ENCODE data around the gene ZBTB16.

The ZBTB16 gene

DNA sequence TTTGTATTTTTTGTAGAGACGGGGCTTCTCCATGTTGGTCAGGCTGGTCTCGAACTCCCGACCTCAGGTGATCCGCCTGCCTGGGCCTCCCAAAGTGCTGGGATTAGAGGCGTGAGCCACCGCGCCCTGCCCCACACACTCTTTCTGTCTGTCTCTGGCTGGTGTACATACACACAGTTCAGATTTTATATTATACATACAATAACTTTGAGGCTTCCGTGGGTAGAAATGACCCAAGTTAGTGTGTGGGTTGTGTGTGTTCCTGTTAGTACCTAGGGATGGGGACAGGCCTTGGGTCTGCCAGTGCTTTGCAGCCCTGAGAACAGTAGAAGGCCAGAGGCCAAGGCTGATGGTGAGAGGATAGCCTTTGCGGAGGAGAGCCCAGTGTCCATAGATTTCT lies 2.8 kb downstream of the ZBTB16 start:
- Histone ChIP-seq H3K27ac (ENCODE audit: low read length) (no peak overlapping the region), H3K9me3 (replicated peaks; ENCODE audit: insufficient read depth, low read length) (no peaks in the 10 kb centered on the region), H3K27me3 (replicated peaks; ENCODE audit: insufficient read depth, low read length) (peaks cover 50% of the 10 kb centered on the region), H3K79me2 (ENCODE audit: low read length) (no peaks in the 10 kb centered on the region), H3K9ac (ENCODE audit: low read length) (no peak overlapping the region), H2AFZ (ENCODE audit: low read length) (no peak overlapping the region), H3K4me2 (ENCODE audit: low read depth, low read length) (no peak overlapping the region), H3K36me3 (replicated peaks; ENCODE audit: insufficient read depth, low read length) (no peaks in the 10 kb centered on the region), H3K9me2 (replicated peaks; ENCODE audit: insufficient read depth, low read length) (no peaks in the 10 kb centered on the region), H3F3A (ENCODE audit: insufficient read depth, low read length) (no peaks in the 10 kb centered on the region), H3K4me3 (ENCODE audit: low read length) (no peak overlapping the region), H4K20me1 (ENCODE audit: insufficient read depth, low read length) (no peaks in the 10 kb centered on the region), H3K4me1 (ENCODE audit: low read length) (no peaks in the 10 kb centered on the region)
- TF ChIP-seq, protein P1, sequence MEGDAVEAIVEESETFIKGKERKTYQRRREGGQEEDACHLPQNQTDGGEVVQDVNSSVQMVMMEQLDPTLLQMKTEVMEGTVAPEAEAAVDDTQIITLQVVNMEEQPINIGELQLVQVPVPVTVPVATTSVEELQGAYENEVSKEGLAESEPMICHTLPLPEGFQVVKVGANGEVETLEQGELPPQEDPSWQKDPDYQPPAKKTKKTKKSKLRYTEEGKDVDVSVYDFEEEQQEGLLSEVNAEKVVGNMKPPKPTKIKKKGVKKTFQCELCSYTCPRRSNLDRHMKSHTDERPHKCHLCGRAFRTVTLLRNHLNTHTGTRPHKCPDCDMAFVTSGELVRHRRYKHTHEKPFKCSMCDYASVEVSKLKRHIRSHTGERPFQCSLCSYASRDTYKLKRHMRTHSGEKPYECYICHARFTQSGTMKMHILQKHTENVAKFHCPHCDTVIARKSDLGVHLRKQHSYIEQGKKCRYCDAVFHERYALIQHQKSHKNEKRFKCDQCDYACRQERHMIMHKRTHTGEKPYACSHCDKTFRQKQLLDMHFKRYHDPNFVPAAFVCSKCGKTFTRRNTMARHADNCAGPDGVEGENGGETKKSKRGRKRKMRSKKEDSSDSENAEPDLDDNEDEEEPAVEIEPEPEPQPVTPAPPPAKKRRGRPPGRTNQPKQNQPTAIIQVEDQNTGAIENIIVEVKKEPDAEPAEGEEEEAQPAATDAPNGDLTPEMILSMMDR (IDR thresholded peaks at IDR 0.05; ENCODE audit: low read length): no peak
- no peak for TF ChIP-seq EZH2phosphoT487 (IDR thresholded peaks at IDR 0.05; ENCODE audit: low read length)
- no peak for TF ChIP-seq EZH2 (optimal IDR thresholded peaks at IDR 0.05; ENCODE audit: low read depth, low read length)
- no peak for DNase-seq

DNA sequence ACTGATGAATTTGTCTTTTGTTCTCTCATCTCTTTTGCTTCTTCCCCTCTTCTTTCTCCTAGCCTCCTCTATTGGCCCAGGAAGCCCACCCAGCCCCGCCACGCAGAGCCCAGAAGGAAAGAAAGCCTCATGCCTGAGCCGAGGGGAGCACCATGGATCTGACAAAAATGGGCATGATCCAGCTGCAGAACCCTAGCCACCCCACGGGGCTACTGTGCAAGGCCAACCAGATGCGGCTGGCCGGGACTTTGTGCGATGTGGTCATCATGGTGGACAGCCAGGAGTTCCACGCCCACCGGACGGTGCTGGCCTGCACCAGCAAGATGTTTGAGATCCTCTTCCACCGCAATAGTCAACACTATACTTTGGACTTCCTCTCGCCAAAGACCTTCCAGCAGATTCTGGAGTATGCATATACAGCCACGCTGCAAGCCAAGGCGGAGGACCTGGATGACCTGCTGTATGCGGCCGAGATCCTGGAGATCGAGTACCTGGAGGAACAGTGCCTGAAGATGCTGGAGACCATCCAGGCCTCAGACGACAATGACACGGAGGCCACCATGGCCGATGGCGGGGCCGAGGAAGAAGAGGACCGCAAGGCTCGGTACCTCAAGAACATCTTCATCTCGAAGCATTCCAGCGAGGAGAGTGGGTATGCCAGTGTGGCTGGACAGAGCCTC lies 3.8 kb downstream of the ZBTB16 start:
- Histone ChIP-seq H3K27ac (ENCODE audit: low read length) (no peak overlapping the region), H3K4me1 (ENCODE audit: low read length) (no peaks in the 10 kb centered on the region), H3K27me3 (replicated peaks; ENCODE audit: insufficient read depth, low read length) (peaks cover 40% of the 10 kb centered on the region), H3F3A (ENCODE audit: insufficient read depth, low read length) (no peaks in the 10 kb centered on the region), H2AFZ (ENCODE audit: low read length) (no peak overlapping the region), H3K79me2 (ENCODE audit: low read length) (no peaks in the 10 kb centered on the region), H3K4me3 (ENCODE audit: low read length) (no peak overlapping the region), H3K36me3 (replicated peaks; ENCODE audit: insufficient read depth, low read length) (no peaks in the 10 kb centered on the region), H3K9me2 (replicated peaks; ENCODE audit: insufficient read depth, low read length) (no peaks in the 10 kb centered on the region), H3K9ac (ENCODE audit: low read length) (no peak overlapping the region), H3K4me2 (ENCODE audit: low read depth, low read length) (no peak overlapping the region), H4K20me1 (ENCODE audit: insufficient read depth, low read length) (no peaks in the 10 kb centered on the region), H3K9me3 (replicated peaks; ENCODE audit: insufficient read depth, low read length) (no peaks in the 10 kb centered on the region)
- no peak for DNase-seq
- TF ChIP-seq, protein P1 (IDR thresholded peaks at IDR 0.05; ENCODE audit: low read length): no peak
- TF ChIP-seq EZH2 (optimal IDR thresholded peaks at IDR 0.05; ENCODE audit: low read depth, low read length): no peak
- no peak for TF ChIP-seq EZH2phosphoT487 (IDR thresholded peaks at IDR 0.05; ENCODE audit: low read length)

DNA sequence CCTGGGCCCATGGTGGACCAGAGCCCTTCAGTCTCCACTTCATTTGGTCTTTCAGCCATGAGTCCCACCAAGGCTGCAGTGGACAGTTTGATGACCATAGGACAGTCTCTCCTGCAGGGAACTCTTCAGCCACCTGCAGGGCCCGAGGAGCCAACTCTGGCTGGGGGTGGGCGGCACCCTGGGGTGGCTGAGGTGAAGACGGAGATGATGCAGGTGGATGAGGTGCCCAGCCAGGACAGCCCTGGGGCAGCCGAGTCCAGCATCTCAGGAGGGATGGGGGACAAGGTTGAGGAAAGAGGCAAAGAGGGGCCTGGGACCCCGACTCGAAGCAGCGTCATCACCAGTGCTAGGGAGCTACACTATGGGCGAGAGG lies 4.3 kb downstream of the ZBTB16 start:
- H3F3A ChIP-seq (ENCODE audit: insufficient read depth, low read length): no peaks in the 10 kb centered on the region
- no peaks in the 10 kb centered on the region for H3K4me1 ChIP-seq (ENCODE audit: low read length)
- no peaks in the 10 kb centered on the region for H3K9me2 ChIP-seq (replicated peaks; ENCODE audit: insufficient read depth, low read length)
- peaks cover 36% of the 10 kb centered on the region for H3K27me3 ChIP-seq (replicated peaks; ENCODE audit: insufficient read depth, low read length)
- H2AFZ ChIP-seq (ENCODE audit: low read length): no peak overlapping the region
- no peaks in the 10 kb centered on the region for H3K36me3 ChIP-seq (replicated peaks; ENCODE audit: insufficient read depth, low read length)
- TF ChIP-seq, protein P1 (IDR thresholded peaks at IDR 0.05; ENCODE audit: low read length): no peak
- TF ChIP-seq EZH2 (optimal IDR thresholded peaks at IDR 0.05; ENCODE audit: low read depth, low read length): no peak
- no peak for TF ChIP-seq EZH2phosphoT487 (IDR thresholded peaks at IDR 0.05; ENCODE audit: low read length)
- no peaks in the 10 kb centered on the region for H3K79me2 ChIP-seq (ENCODE audit: low read length)
- no peak overlapping the region for H3K27ac ChIP-seq (ENCODE audit: low read length)
- no peaks in the 10 kb centered on the region for H3K9me3 ChIP-seq (replicated peaks; ENCODE audit: insufficient read depth, low read length)
- H3K4me3 ChIP-seq (ENCODE audit: low read length): no peak overlapping the region
- H3K9ac ChIP-seq (ENCODE audit: low read length): no peak overlapping the region
- no peak overlapping the region for H3K4me2 ChIP-seq (ENCODE audit: low read depth, low read length)
- no peak for DNase-seq
- H4K20me1 ChIP-seq (ENCODE audit: insufficient read depth, low read length): no peaks in the 10 kb centered on the region

All from MM.1S (cell line).